Measurements from ENCODE around the gene CTNNB1.

The CTNNB1 gene

GRCh38 chr3:41259449-41260062, 60.3 kb downstream of the CTNNB1 start:
- TF ChIP-seq, protein P1, sequence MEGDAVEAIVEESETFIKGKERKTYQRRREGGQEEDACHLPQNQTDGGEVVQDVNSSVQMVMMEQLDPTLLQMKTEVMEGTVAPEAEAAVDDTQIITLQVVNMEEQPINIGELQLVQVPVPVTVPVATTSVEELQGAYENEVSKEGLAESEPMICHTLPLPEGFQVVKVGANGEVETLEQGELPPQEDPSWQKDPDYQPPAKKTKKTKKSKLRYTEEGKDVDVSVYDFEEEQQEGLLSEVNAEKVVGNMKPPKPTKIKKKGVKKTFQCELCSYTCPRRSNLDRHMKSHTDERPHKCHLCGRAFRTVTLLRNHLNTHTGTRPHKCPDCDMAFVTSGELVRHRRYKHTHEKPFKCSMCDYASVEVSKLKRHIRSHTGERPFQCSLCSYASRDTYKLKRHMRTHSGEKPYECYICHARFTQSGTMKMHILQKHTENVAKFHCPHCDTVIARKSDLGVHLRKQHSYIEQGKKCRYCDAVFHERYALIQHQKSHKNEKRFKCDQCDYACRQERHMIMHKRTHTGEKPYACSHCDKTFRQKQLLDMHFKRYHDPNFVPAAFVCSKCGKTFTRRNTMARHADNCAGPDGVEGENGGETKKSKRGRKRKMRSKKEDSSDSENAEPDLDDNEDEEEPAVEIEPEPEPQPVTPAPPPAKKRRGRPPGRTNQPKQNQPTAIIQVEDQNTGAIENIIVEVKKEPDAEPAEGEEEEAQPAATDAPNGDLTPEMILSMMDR (IDR thresholded peaks at IDR 0.05; ENCODE audit: extremely low read depth, missing control alignments) = no peak
- DNase-seq (ENCODE audit: low spot score) = no peak

- DNase-seq (ENCODE audit: low spot score) = no peak
- TF ChIP-seq, protein P1 (IDR thresholded peaks at IDR 0.05; ENCODE audit: extremely low read depth, missing control alignments) = no peak
These were observed 60.8 kb downstream of the CTNNB1 start for GRCh38 chr3:41260063-41260450.

DNA sequence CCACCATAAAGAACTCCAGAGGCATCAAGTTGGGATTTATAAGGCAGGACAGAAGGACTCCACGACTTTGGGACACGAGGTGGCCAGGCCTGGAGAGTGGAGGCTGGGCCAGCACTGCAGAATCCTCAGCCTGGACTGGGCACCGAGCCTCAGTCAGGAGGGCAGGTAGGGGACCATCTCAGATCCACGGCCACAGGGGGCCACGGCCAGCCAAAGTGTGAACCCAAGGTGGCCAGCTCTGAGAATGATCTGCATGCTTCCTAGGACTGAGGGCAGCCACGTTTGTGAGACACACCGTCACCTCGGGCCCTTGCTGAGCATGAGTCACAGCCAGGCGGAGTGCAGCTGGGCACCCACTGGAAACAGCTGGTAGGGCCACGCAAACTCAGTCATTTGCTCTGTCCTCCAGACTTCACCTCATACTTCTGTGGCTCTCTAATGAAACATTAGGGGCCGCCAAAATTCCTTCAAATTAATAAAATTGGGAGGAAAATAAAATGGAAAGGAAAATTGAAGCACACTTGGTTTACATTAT, 65.8 kb downstream of the CTNNB1 start:
- DNase-seq (ENCODE audit: low spot score) = no peak
- TF ChIP-seq, protein P1 (IDR thresholded peaks at IDR 0.05; ENCODE audit: extremely low read depth, missing control alignments) = no peak

DNA sequence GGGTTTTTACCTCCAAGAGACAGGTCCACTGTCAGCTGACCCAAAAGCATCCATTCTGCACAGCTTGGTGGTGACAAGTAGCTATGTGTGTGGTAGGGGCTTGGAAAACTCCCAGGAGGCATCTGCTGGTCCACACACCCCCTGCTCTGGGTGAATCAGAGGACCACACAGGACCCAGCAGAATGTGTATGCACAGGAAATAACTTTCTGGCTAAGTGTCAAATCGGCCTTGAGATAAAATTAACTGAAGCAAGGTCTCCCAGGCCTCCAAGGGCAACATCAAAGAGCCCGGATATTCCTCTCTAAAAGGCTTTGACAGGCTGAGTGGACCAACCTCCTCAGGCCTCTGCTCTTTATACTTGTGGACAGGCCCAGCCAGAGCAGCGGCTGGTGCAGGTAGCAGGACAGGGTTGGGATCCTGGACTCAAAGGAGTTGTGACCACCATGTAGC, 66.5 kb downstream of the CTNNB1 start:
- no peak for DNase-seq (ENCODE audit: low spot score)
- TF ChIP-seq, protein P1 (IDR thresholded peaks at IDR 0.05; ENCODE audit: extremely low read depth, missing control alignments) = no peak

- DNase-seq (ENCODE audit: low spot score) = no peak
- TF ChIP-seq, protein P1 (IDR thresholded peaks at IDR 0.05; ENCODE audit: extremely low read depth, missing control alignments) = no peak
These were observed 68.8 kb downstream of the CTNNB1 start for GRCh38 chr3:41267975-41268640.

- TF ChIP-seq, protein P1 (IDR thresholded peaks at IDR 0.05; ENCODE audit: extremely low read depth, missing control alignments) = no peak
- no peak for DNase-seq (ENCODE audit: low spot score)
These were observed 73.4 kb downstream of the CTNNB1 start for GRCh38 chr3:41272667-41273066.

GRCh38 chr3:41274944-41275668, 75.8 kb downstream of the CTNNB1 start:
- TF ChIP-seq, protein P1 (IDR thresholded peaks at IDR 0.05; ENCODE audit: extremely low read depth, missing control alignments) = no peak
- no peak for DNase-seq (ENCODE audit: low spot score)

All from GM20000 (cell line).